HCT116 (cell line): ENCODE results near the gene ITGBL1.

Experiments
- CBX3 ChIP-seq: IDR thresholded peaks from 2 replicates; pipeline ENCODE4 v1.6.1; 2012; ENCODE audit warnings: low read depth
- EZH2phosphoT487 ChIP-seq: fragments of 200-600 bp; IDR thresholded peaks from 2 replicates; pipeline ENCODE4 v1.6.1; 2018; ENCODE audit warnings: antibody characterized with exemption, borderline replicate concordance
- POLR2A ChIP-seq: IDR thresholded peaks from 2 replicates; pipeline ENCODE4 v1.7.0; 2011; ENCODE audit warnings: borderline replicate concordance; ENCODE audit not compliant: insufficient read depth, insufficient read length; ENCODE audit errors: extremely low read depth

GRCh38 chr13:101412076-101412475 is 40.4 kb upstream of the ITGBL1 start:
- TF ChIP-seq EZH2phosphoT487 (no peak), POLR2A (no peak), CBX3 (no peak)
